Gastroesophageal sphincter (tissue), 4 donors: ENCODE measurements around the gene ARFGAP1. TPM values are rescaled to one million over a fixed set of nuclear protein-coding genes. Genes with fewer than 3 reads are reported as not detected.

Source experiments
- ATAC-seq: fragments of 150-250 bp; one replicate; pipeline ENCODE4 v1.9.1; 2016; ENCODE audit warnings: mild to moderate bottlenecking, moderate library complexity
- H3K27ac ChIP-seq, 4 donors: fragments of 200-600 bp; sonication (generic) in 3 of 4; 1 replicate in 3 of 4; 2 replicates in 1 of 4; pipeline ENCODE4 v1.5.1; 2016 to 2019
- H3K27me3 ChIP-seq: fragments of 200-600 bp; sonication (generic); one replicate; pipeline ENCODE4 v1.5.1; 2019
- H3K36me3 ChIP-seq, 2 donors: fragments of 200-600 bp; sonication (generic); one replicate each; pipeline ENCODE4 v1.5.1; 2019; ENCODE audit warnings: control low read depth in 1 of 2
- H3K4me1 ChIP-seq, 3 donors: fragments of 200-600 bp; sonication (generic); 1 replicate in 2 of 3; 2 replicates in 1 of 3; pipeline ENCODE4 v1.5.1; 2016 to 2019; ENCODE audit warnings: control low read depth in 2 of 3
- H3K4me3 ChIP-seq, 2 donors: fragments of 200-600 bp; sonication (generic); one replicate each; pipeline ENCODE4 v1.5.1; 2019; ENCODE audit warnings: mild to moderate bottlenecking in 1 of 2, moderate library complexity in 1 of 2
- H3K9me3 ChIP-seq, 3 donors: fragments of 200-600 bp; sonication (generic); one replicate each; pipeline ENCODE4 v1.5.1; 2017 to 2019; ENCODE audit warnings: control low read depth in 2 of 3
- EP300 ChIP-seq: sonication (generic); formaldehyde crosslinking; IDR thresholded peaks from one replicate; pipeline ENCODE4 v1.6.1; 2017; ENCODE audit warnings: antibody characterized with exemption, mild to moderate bottlenecking
- POLR2A ChIP-seq, 2 donors: fragments of 450-650 bp; IDR thresholded peaks; one replicate each; pipeline ENCODE4 v1.6.1; 2017; ENCODE audit warnings: antibody characterized with exemption in 2 of 2, mild to moderate bottlenecking in 2 of 2, moderate library complexity in 1 of 2
- POLR2AphosphoS5 ChIP-seq: sonication (generic); formaldehyde crosslinking; IDR thresholded peaks from one replicate; pipeline ENCODE4 v1.6.1; 2017; ENCODE audit warnings: antibody characterized with exemption
- WGBS, 2 donors: methylation state at CpG; one replicate each; pipeline ENCODE4 v1.1.5; 2018; ENCODE audit warnings: low coverage in 1 of 2; 5-methylcytosine and 5-hydroxymethylcytosine counted together
- total RNA-seq, 4 donors: library from RNA; depleted of rRNA; stranded (reverse); fragments of >200 nt; gene quantifications; one replicate each; pipeline ENCODE4 v1.1.0, GENCODE V29; 2016
- TF ChIP-seq, protein P1 (sequence below), 4 experiments: fragments of 200-600 bp in 2 of 4; fragments of 450-650 bp in 2 of 4; sonication (generic) in 1 of 4; IDR thresholded peaks; one replicate each; pipeline ENCODE4 v1.5.1; 2017 to 2019; ENCODE audit warnings: antibody characterized with exemption in 4 of 4, mild to moderate bottlenecking in 2 of 4, moderate library complexity in 2 of 4

ARFGAP1 gene
- total RNA-seq, 4 donors from 2014 or later = 35.0 to 50.1 (median 45.2) TPM

DNA sequence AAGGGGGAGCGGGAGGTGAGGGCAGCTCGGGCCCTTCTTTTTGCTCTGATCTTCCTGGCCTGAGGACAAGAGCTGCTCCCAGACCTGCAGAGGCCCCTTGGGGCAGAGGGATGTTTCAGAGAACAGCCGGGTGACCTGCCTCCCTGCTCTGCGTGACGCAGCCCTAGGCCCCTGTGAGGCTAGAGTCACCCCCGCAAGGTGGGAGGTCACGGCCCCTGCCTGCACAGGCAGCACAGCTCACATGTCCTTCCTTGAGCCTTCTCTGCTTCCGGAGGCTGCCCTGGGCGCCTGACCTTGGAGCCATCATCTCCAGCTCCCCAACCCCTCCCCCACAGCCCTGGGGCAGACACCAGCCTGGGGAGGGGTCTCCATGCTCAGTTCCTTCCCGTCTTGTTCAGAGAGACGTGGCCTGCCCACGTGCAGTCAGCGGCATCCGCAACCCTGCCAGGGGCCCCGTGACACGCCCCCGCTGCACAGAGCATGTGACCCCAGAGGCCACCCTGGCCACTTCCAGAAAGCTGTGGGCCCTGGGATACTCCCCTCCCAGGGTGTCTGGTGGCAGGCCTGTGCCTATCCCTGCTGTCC is 37.1 kb upstream of the ARFGAP1 start, which contains the start of gene BIRC7:
Gene BIRC7 (plus strand): TSS at position 507 of the 585 bp plus-strand sequence. CDS start 192 bp downstream, outside the sequence.
- Histone ChIP-seq H3K4me1 (peaks cover 0 to 8% (median 0%) of the 10 kb centered on the region in 3 donors), H3K36me3 (no peaks in the 10 kb centered on the region), H3K4me3 (no peak within 1 kb of the TSS), H3K27me3 (peaks cover 94% of the 10 kb centered on the region), H3K9me3 (no peaks in the 10 kb centered on the region), H3K27ac (no peak within 1 kb of the TSS)
- TF ChIP-seq POLR2A (IDR thresholded peaks at IDR 0.05) = no peak
- WGBS, 2 donors = no CpG with 5 or more reads among the region's 17 CpGs
- ATAC-seq = no peak

DNA sequence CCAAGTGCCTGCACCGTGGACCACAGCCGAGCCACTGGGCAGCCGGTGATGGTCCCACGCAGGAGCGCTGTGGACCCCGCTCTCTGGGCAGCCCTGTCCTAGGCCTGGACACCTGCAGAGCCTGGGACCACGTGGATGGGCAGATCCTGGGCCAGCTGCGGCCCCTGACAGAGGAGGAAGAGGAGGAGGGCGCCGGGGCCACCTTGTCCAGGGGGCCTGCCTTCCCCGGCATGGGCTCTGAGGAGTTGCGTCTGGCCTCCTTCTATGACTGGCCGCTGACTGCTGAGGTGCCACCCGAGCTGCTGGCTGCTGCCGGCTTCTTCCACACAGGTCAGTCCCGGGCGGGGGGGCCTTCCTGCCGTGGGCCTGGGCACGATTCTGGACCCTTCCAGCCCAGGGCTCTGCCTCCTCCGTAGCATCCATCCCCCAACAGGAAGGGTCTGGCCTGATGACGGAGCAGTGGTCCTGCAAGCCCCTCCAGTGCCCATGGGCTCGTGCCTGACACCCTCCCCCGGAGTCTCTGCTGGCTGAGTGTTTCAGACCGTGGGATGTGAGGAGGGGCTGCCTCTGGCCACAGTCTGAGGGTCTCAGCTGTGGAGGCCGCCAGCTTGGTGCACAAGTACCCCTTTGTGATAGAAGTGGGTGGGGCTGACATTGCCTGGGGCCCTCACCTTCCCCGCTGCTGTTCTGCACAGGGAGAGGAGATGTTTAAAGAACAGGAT is 36.3 kb upstream of the ARFGAP1 start:
- Histone ChIP-seq H3K27me3 (peaks cover 94% of the 10 kb centered on the region), H3K36me3 (no peaks in the 10 kb centered on the region), H3K4me3 (no peak overlapping the region), H3K4me1 (peaks cover 0 to under 1% (median 0%) of the 10 kb centered on the region in 3 donors), H3K9me3 (no peaks in the 10 kb centered on the region), H3K27ac (no peak overlapping the region)
- 83% methylated on average over 1 of the region's 26 CpGs; no CpG with 5 or more reads in 1 of the 2 donors for whole genome bisulfite sequencing, 2 donors
- TF ChIP-seq EP300 (no peak), POLR2AphosphoS5 (no peak), POLR2A (IDR thresholded peaks at IDR 0.05) (no peak)
- TF ChIP-seq, protein P1, sequence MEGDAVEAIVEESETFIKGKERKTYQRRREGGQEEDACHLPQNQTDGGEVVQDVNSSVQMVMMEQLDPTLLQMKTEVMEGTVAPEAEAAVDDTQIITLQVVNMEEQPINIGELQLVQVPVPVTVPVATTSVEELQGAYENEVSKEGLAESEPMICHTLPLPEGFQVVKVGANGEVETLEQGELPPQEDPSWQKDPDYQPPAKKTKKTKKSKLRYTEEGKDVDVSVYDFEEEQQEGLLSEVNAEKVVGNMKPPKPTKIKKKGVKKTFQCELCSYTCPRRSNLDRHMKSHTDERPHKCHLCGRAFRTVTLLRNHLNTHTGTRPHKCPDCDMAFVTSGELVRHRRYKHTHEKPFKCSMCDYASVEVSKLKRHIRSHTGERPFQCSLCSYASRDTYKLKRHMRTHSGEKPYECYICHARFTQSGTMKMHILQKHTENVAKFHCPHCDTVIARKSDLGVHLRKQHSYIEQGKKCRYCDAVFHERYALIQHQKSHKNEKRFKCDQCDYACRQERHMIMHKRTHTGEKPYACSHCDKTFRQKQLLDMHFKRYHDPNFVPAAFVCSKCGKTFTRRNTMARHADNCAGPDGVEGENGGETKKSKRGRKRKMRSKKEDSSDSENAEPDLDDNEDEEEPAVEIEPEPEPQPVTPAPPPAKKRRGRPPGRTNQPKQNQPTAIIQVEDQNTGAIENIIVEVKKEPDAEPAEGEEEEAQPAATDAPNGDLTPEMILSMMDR (IDR thresholded peaks at IDR 0.05) = no peak
- ATAC-seq = no peak

DNA sequence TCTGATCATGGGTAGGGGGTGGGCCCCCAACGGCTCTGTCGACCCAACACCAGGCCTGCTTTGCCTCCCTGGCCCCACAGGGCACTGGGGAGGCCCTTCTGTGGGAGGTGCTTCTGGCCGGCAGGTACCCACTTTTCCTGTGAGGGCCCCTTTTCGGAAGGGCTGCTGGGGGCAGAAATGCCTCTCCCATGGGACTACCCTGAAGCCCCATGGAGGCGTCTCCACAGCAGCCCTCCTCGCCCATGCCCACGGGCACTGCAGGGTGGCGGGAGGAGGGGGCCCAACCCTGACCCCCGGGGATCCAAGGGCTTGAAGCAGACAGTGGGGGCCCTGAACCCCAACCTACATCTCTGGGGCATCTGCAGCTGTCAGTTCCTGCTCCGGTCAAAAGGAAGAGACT is 34.6 kb upstream of the ARFGAP1 start:
- no peak for ATAC-seq
- Histone ChIP-seq H3K4me1 (no peaks in the 10 kb centered on the region), H3K27ac (no peak overlapping the region), H3K36me3 (no peaks in the 10 kb centered on the region), H3K27me3 (peaks cover 86% of the 10 kb centered on the region), H3K4me3 (no peak overlapping the region), H3K9me3 (no peaks in the 10 kb centered on the region)
- WGBS, 2 donors = no CpG with 5 or more reads among the region's 10 CpGs
- no peak for TF ChIP-seq POLR2AphosphoS5
- TF ChIP-seq, protein P1 (IDR thresholded peaks at IDR 0.05) = no peak
- no peak for TF ChIP-seq EP300
- TF ChIP-seq POLR2A (IDR thresholded peaks at IDR 0.05) = no peak

DNA sequence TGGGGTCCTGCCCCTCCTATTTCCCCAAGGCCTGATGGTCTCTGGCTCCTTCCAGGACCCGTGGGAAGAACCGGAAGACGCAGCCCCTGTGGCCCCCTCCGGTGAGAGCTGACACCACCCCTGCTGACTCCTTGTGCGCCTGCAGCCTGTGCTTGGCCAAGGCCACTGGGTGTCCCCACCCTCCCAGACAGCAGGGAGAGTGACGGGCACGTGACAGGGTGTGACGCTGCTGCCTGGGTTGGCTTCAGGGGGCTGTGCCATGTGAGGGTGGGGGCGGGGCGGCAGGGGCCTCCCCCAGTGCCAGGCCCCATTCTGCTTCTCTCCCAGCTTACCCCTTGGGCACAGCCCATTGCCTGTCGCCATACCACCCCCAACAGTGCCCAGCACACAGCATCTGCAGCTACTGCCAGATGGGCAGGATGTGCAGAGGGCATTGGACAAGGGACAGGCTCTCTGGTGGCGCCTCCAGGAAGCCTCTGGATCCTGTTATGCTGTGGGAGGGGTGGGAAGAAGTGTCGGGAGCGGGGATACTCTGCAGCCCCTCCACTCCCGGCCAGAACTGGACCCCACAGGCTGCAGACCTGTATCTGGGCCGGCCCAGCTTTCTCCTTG is 34.0 kb upstream of the ARFGAP1 start:
- H3K4me3 ChIP-seq = no peak overlapping the region
- peaks cover 83% of the 10 kb centered on the region for H3K27me3 ChIP-seq
- no peak for ATAC-seq
- H3K36me3 ChIP-seq = no peaks in the 10 kb centered on the region
- H3K9me3 ChIP-seq = no peaks in the 10 kb centered on the region
- H3K4me1 ChIP-seq = no peaks in the 10 kb centered on the region
- no peak overlapping the region for H3K27ac ChIP-seq
- no peak for TF ChIP-seq POLR2A (IDR thresholded peaks at IDR 0.05)
- 10% methylated on average over 2 of the region's 16 CpGs; no CpG with 5 or more reads in 1 of the 2 donors for WGBS, 2 donors

DNA sequence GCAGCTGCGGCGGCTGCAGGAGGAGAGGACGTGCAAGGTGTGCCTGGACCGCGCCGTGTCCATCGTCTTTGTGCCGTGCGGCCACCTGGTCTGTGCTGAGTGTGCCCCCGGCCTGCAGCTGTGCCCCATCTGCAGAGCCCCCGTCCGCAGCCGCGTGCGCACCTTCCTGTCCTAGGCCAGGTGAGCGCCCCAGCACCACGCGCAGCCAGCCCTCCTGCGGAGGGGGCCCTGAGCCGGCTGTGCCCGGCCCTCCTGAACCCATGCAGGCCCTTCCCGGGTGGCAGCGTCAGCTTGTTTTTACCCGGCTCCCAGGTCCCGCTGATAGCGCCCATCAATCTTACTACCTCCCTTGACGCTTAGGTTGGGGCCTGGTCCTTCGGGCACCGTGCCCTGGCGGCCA is 33.2 kb upstream of the ARFGAP1 start:
- no peaks in the 10 kb centered on the region for H3K36me3 ChIP-seq
- peaks cover 82% of the 10 kb centered on the region for H3K27me3 ChIP-seq
- 33 to 77% methylated on average over 3 to 12 of the region's 30 CpGs for WGBS, 2 donors
- TF ChIP-seq, protein P1 (IDR thresholded peaks at IDR 0.05) = no peak
- TF ChIP-seq EP300 (no peak), POLR2AphosphoS5 (no peak), POLR2A (IDR thresholded peaks at IDR 0.05) (no peak)
- no peaks in the 10 kb centered on the region for H3K9me3 ChIP-seq
- H3K27ac ChIP-seq = no peak overlapping the region
- H3K4me1 ChIP-seq = no peaks in the 10 kb centered on the region
- ATAC-seq = no peak
- H3K4me3 ChIP-seq = no peak overlapping the region
